PC-3 (cell line): ENCODE data around the gene ASTN2.

Source experiments
- CTCF ChIP-seq: fragments of 300-600 bp; sonication (generic); conservative IDR thresholded peaks from 2 replicates; pipeline ENCODE4 v1.5.1; 2017; ENCODE audit warnings: antibody characterized with exemption, low read depth, mild to moderate bottlenecking, low read length
- EZH2 ChIP-seq: fragments of 300-600 bp; sonication (generic); IDR thresholded peaks from one replicate; pipeline ENCODE4 v1.6.1; 2017; ENCODE audit warnings: antibody characterized with exemption, mild to moderate bottlenecking, low read length; ENCODE audit not compliant: unreplicated experiment

GRCh38 chr9:117224695-117225094, 190.2 kb downstream of the ASTN2 start:
- TF ChIP-seq CTCF (no peak), EZH2 (no peak)
